Natural killer cell (primary cell): ENCODE data around the gene KHDC3L. TPM values are rescaled to one million over a fixed set of nuclear protein-coding genes. Genes with fewer than 3 reads are reported as not detected.

ENCODE experiments used
- ATAC-seq, 3 donors: fragments of 150-1000 bp in 2 of 3; fragments of 200-7000 bp in 1 of 3; cut with Tn5 transposase; 1 replicate in 1 of 3; 2 replicates in 2 of 3; pipeline ENCODE4 v1.10.0; 2021; ENCODE audit warnings: mild to moderate bottlenecking in 2 of 3, moderate library complexity in 2 of 3
- DNase-seq, 2 donors: peaks; one replicate each; pipeline versions ENCODE4 v3.0.0 to v3.0.0-alpha.2; 2013 to 2021; ENCODE audit warnings: mixed read lengths in 1 of 2
- H3K27ac ChIP-seq: one replicate; pipeline ENCODE4 v1.5.1; 2013; ENCODE audit warnings: mild to moderate bottlenecking, low read length
- H3K27me3 ChIP-seq: one replicate; pipeline ENCODE4 v1.6.1; 2013; ENCODE audit warnings: low read length; ENCODE audit not compliant: control insufficient read depth, insufficient read depth
- H3K36me3 ChIP-seq: one replicate; pipeline ENCODE4 v1.6.1; 2013; ENCODE audit warnings: low read length; ENCODE audit not compliant: control insufficient read depth, insufficient read depth
- H3K4me1 ChIP-seq: one replicate; pipeline ENCODE4 v1.6.1; 2013; ENCODE audit warnings: low read length; ENCODE audit not compliant: control insufficient read depth, insufficient read depth
- H3K4me3 ChIP-seq: one replicate; pipeline ENCODE4 v1.5.1; 2013; ENCODE audit warnings: low read length
- H3K9me3 ChIP-seq: one replicate; pipeline ENCODE4 v1.6.1; 2013; ENCODE audit warnings: low read length; ENCODE audit not compliant: control insufficient read depth, insufficient read depth
- H3K27ac Mint-ChIP-seq, 2 donors: one replicate each; pipeline ENCODE4 v1.8.0; 2022; ENCODE audit warnings: mild to moderate bottlenecking in 2 of 2, mixed read lengths in 2 of 2, moderate library complexity in 1 of 2
- H3K27me3 Mint-ChIP-seq, 2 donors: one replicate each; pipeline ENCODE4 v1.8.0; 2022; ENCODE audit warnings: low read depth in 2 of 2, mixed read lengths in 2 of 2
- H3K36me3 Mint-ChIP-seq: one replicate; pipeline ENCODE4 v1.8.0; 2022; ENCODE audit warnings: mixed read lengths
- H3K4me1 Mint-ChIP-seq, 2 donors: one replicate each; pipeline ENCODE4 v1.8.0; 2022; ENCODE audit warnings: mixed read lengths in 2 of 2
- H3K4me3 Mint-ChIP-seq: one replicate; pipeline ENCODE4 v1.8.0; 2022; ENCODE audit warnings: mild to moderate bottlenecking, moderate library complexity, mixed read lengths
- H3K9me3 Mint-ChIP-seq, 2 donors: one replicate each; pipeline ENCODE4 v1.8.0; 2022; ENCODE audit warnings: mixed read lengths in 2 of 2
- CTCF ChIP-seq: fragments of 200-600 bp; IDR thresholded peaks from one replicate; pipeline ENCODE4 v1.8.0; 2022; ENCODE audit warnings: antibody characterized with exemption
- WGBS: methylation state at CpG from one replicate; pipeline ENCODE4 v1.1.7; 2013; ENCODE audit warnings: missing lambda C conversion rate; ENCODE audit not compliant: insufficient coverage; 5-methylcytosine and 5-hydroxymethylcytosine counted together
- intact Hi-C: fragments of 100-400 bp; cut with micrococcal nuclease; formaldehyde crosslinking; loops from one replicate; pipeline ENCODE4 v1.14.2; 2022
- total RNA-seq, 4 donors: library from RNA; stranded (reverse); fragments of 120-200 nt in 1 of 4; gene quantifications; one replicate each; pipeline versions ENCODE4 v1.2.3 to v1.2.4, GENCODE V29; 2013 to 2022

Gene KHDC3L
- total RNA-seq, 3 donors from 2014 or later (not counting 1 experiment from before 2014, with no cell fraction given) = not detected

- no peak overlapping the region for H3K27ac Mint-ChIP-seq
- 100% methylated on average over 1 of the region's 1 CpG for WGBS
- no peak for DNase-seq
- H3K36me3 Mint-ChIP-seq = no peaks in the 10 kb centered on the region
- no peaks in the 10 kb centered on the region for H3K27me3 Mint-ChIP-seq
- Histone ChIP-seq H3K36me3 (no peaks in the 10 kb centered on the region), H3K27ac (no peak overlapping the region), H3K4me1 (no peaks in the 10 kb centered on the region), H3K4me3 (no peak overlapping the region), H3K9me3 (no peaks in the 10 kb centered on the region), H3K27me3 (no peaks in the 10 kb centered on the region)
- H3K4me3 Mint-ChIP-seq = no peak overlapping the region
- no peaks in the 10 kb centered on the region for H3K9me3 Mint-ChIP-seq
- intact Hi-C loops = no loop called here
- ATAC-seq = no peak
- no peaks in the 10 kb centered on the region for H3K4me1 Mint-ChIP-seq
- TF ChIP-seq CTCF = no peak
Observed at GRCh38 chr6:73409395-73409794, 46.9 kb downstream of the KHDC3L start.

- Mint-ChIP-seq H3K27ac (no peak overlapping the region), H3K27me3 (no peaks in the 10 kb centered on the region), H3K9me3 (no peaks in the 10 kb centered on the region), H3K36me3 (no peaks in the 10 kb centered on the region), H3K4me3 (no peak overlapping the region), H3K4me1 (peaks cover 5% of the 10 kb centered on the region in 2 donors)
- Histone ChIP-seq H3K27ac (no peak overlapping the region), H3K9me3 (no peaks in the 10 kb centered on the region), H3K4me1 (no peaks in the 10 kb centered on the region), H3K36me3 (peaks cover 2% of the 10 kb centered on the region), H3K27me3 (no peaks in the 10 kb centered on the region), H3K4me3 (no peak overlapping the region)
- WGBS = 98% methylated on average over 3 of the region's 3 CpGs
- no peak for DNase-seq
- ATAC-seq = no peak
- intact Hi-C loops = no loop called here
- no peak for TF ChIP-seq CTCF
Observed at GRCh38 chr6:73413102-73413501, 50.6 kb downstream of the KHDC3L start.

Other genes starting within 250 kb of the KHDC3L start
- 1 to 10 TPM in 1 of 3 donors, under 1 TPM in 1, not detected in 1; 0.45 to 2.1 TPM for gene KHDC1L, start 137.2 kb upstream of the KHDC3L start, total RNA-seq
- gene KHDC1, start 99.5 kb upstream of the KHDC3L start, total RNA-seq = 1 to 10 TPM; 1.8 to 4.1 (median 2.9) TPM
- gene DPPA5, start 8.4 kb upstream of the KHDC3L start, total RNA-seq = not detected
- gene OOEP, start 7.2 kb downstream of the KHDC3L start, total RNA-seq = 1 to 10 TPM in 1 of 3 donors, under 1 TPM in 1, not detected in 1; 0.35 to 1.1 TPM
- gene DDX43, start 32.2 kb downstream of the KHDC3L start, total RNA-seq = 1 to 10 TPM in 2 of 3 donors, not detected in 1; 1.2 to 2.6 TPM
- gene CGAS, start 89.6 kb downstream of the KHDC3L start, total RNA-seq = 10 to 100 TPM; 15.5 to 17.8 (median 16.6) TPM
- gene MTO1, start 99.1 kb downstream of the KHDC3L start, total RNA-seq = 10 to 100 TPM; 37.8 to 46.1 (median 41.3) TPM
- gene EEF1A1, start 158.4 kb downstream of the KHDC3L start, total RNA-seq = 1,000 to 10,000 TPM; 6,475 to 7,348 (median 7,348) TPM